HCT116 (cell line): ENCODE measurements around the gene CNTNAP2. TPM values are rescaled to one million over a fixed set of nuclear protein-coding genes. Genes with fewer than 3 reads are reported as not detected.

Source experiments
- ATAC-seq: fragments of 200-7000 bp; cut with Tn5 transposase; 2 replicates; pipeline ENCODE4 v1.9.1; 2020; ENCODE audit warnings: mild to moderate bottlenecking, moderate library complexity
- BruUV-seq: library from RNA; stranded (reverse); fragments of 400-500 nt; replicated peaks from 2 replicates; lab custom pipeline; 2021; lab: Mats Ljungman, UMichigan
- CTCF ChIA-PET: fragments of 300-600 bp; sonication (Branson Sonifier 250); formaldehyde crosslinking; loops from one replicate; lab custom pipeline; 2021; ENCODE audit warnings: antibody characterized with exemption; lab: Charles Lee
- POLR2A ChIA-PET: fragments of 300-600, 350-600 bp; sonication (Branson Sonifier 250); formaldehyde crosslinking; loops from one replicate; lab custom pipeline; 2021; ENCODE audit warnings: antibody characterized with exemption; lab: Charles Lee
- RAD21 ChIA-PET, 2 experiments: fragments of 300-600 bp; sonication (Branson Sonifier 250); formaldehyde crosslinking; loops; one replicate each; lab custom pipeline; 2023; ENCODE audit warnings: low total read pairs in 2 of 2; ENCODE audit not compliant: uncharacterized antibody in 2 of 2, unreplicated experiment in 2 of 2, low non-redundant PET in 1 of 2; lab: Charles Lee
- DNase-seq: peaks from one replicate; pipeline ENCODE4 v3.0.0-alpha.2; 2010; ENCODE audit warnings: low read depth, low spot score
- H2AFZ ChIP-seq: fragments of 200-600 bp; shearing (Covaris generic), sonication (generic); 2 replicates; pipeline ENCODE4 v1.6.1; 2017; ENCODE audit warnings: low read depth, mixed run types, mixed read lengths, antibody characterized with exemption, low read length; ENCODE audit not compliant: poor library complexity, severe bottlenecking
- H3K27ac ChIP-seq: 2 replicates; pipeline ENCODE4 v1.5.1; 2012; ENCODE audit warnings: low read depth, low read length
- H3K27me3 ChIP-seq: fragments of 200-600 bp; sonication (generic); 2 replicates; pipeline ENCODE4 v1.6.1; 2016; ENCODE audit warnings: mixed run types, low read length, mixed read lengths; ENCODE audit not compliant: insufficient read depth
- H3K36me3 ChIP-seq, 2 experiments: fragments of 200-500 bp in 1 of 2; fragments of 200-600 bp in 1 of 2; sonication (Bioruptor generic) in 1 of 2; sonication (generic) in 1 of 2; 2 replicates each; pipeline versions ENCODE4 v1.5.1 to v1.6.1; 2014 to 2016; ENCODE audit warnings: low read length in 2 of 2, inconsistent platforms in 1 of 2, mixed read lengths in 1 of 2, mixed run types in 1 of 2; ENCODE audit not compliant: insufficient read depth in 2 of 2, control insufficient read depth in 1 of 2
- H3K4me1 ChIP-seq, 2 experiments: fragments of 200-600 bp in 1 of 2; sonication (generic) in 1 of 2; 2 replicates each; pipeline versions ENCODE4 v1.5.1 to v1.6.1; 2012 to 2017; ENCODE audit warnings: low read length in 2 of 2, inconsistent platforms in 1 of 2, mild to moderate bottlenecking in 1 of 2, mixed read lengths in 1 of 2, mixed run types in 1 of 2, moderate library complexity in 1 of 2; ENCODE audit not compliant: insufficient read depth in 2 of 2, control insufficient read depth in 1 of 2
- H3K4me2 ChIP-seq: fragments of 200-600 bp; sonication (generic); 2 replicates; pipeline ENCODE4 v1.6.1; 2017; ENCODE audit warnings: mixed run types, low read length, mixed read lengths
- H3K4me3 ChIP-seq, 2 experiments: fragments of 200-600 bp in 1 of 2; sonication (generic) in 1 of 2; replicated peaks in 1 of 2; 2 replicates each; pipeline ENCODE4 v1.5.1; 2011 to 2016; ENCODE audit warnings: low read length in 2 of 2, control low read depth in 1 of 2, low read depth in 1 of 2, mild to moderate bottlenecking in 1 of 2, mixed read lengths in 1 of 2, mixed run types in 1 of 2
- H3K79me2 ChIP-seq: fragments of 200-600 bp; sonication (generic); 2 replicates; pipeline ENCODE4 v1.6.1; 2017; ENCODE audit warnings: mild to moderate bottlenecking, mixed run types, low read length, moderate library complexity, mixed read lengths; ENCODE audit not compliant: insufficient read depth
- H3K9ac ChIP-seq: fragments of 200-600 bp; sonication (generic); 2 replicates; pipeline ENCODE4 v1.6.1; 2016; ENCODE audit warnings: low read length, mixed read lengths
- H3K9me2 ChIP-seq: fragments of 200-600 bp; sonication (generic), shearing (Covaris generic); 2 replicates; pipeline ENCODE4 v1.6.1; 2017; ENCODE audit warnings: mixed run types, mild to moderate bottlenecking, moderate library complexity; ENCODE audit not compliant: insufficient read depth
- H3K9me3 ChIP-seq, 2 experiments: fragments of 200-500 bp in 1 of 2; fragments of 200-600 bp in 1 of 2; sonication (Bioruptor generic) in 1 of 2; sonication (generic) in 1 of 2; 2 replicates each; pipeline ENCODE4 v1.6.1; 2014 to 2017; ENCODE audit warnings: low read length in 2 of 2, mixed read lengths in 2 of 2, inconsistent platforms in 1 of 2, low read depth in 1 of 2, mild to moderate bottlenecking in 1 of 2, mixed run types in 1 of 2, moderate library complexity in 1 of 2; ENCODE audit not compliant: control insufficient read depth in 1 of 2, insufficient read depth in 1 of 2
- H4K20me1 ChIP-seq: fragments of 200-600 bp; sonication (generic), shearing (Covaris generic); 2 replicates; pipeline ENCODE4 v1.6.1; 2017; ENCODE audit warnings: mixed run types, mild to moderate bottlenecking, moderate library complexity; ENCODE audit not compliant: insufficient read depth
- ATF3 ChIP-seq: IDR thresholded peaks from 2 replicates; pipeline ENCODE4 v1.6.1; 2012
- CBX3 ChIP-seq: IDR thresholded peaks from 2 replicates; pipeline ENCODE4 v1.6.1; 2012; ENCODE audit warnings: low read depth
- CEBPB ChIP-seq: IDR thresholded peaks from 2 replicates; pipeline ENCODE4 v1.6.1; 2012; ENCODE audit warnings: low read depth
- EGR1 ChIP-seq: IDR thresholded peaks from 2 replicates; pipeline ENCODE4 v1.6.1; 2012; ENCODE audit warnings: low read depth
- ELF1 ChIP-seq: IDR thresholded peaks from 2 replicates; pipeline ENCODE4 v1.6.1; 2012; ENCODE audit warnings: low read depth, borderline replicate concordance
- EZH2 ChIP-seq: fragments of 200-600 bp; sonication (generic); IDR thresholded peaks from 2 replicates; pipeline ENCODE4 v1.6.1; 2017; ENCODE audit warnings: antibody characterized with exemption, mixed run types
- EZH2phosphoT487 ChIP-seq: fragments of 200-600 bp; IDR thresholded peaks from 2 replicates; pipeline ENCODE4 v1.6.1; 2018; ENCODE audit warnings: antibody characterized with exemption, borderline replicate concordance
- FOSL1 ChIP-seq: IDR thresholded peaks from 2 replicates; pipeline ENCODE4 v1.6.1; 2012; ENCODE audit warnings: low read depth
- JUND ChIP-seq: IDR thresholded peaks from 2 replicates; pipeline ENCODE4 v1.6.1; 2012
- POLR2A ChIP-seq: IDR thresholded peaks from 2 replicates; pipeline ENCODE4 v1.7.0; 2011; ENCODE audit warnings: borderline replicate concordance; ENCODE audit not compliant: insufficient read depth, insufficient read length; ENCODE audit errors: extremely low read depth
- POLR2AphosphoS5 ChIP-seq: IDR thresholded peaks from 2 replicates; pipeline ENCODE4 v1.6.1; 2011; ENCODE audit warnings: mild to moderate bottlenecking, low read depth, low read length, moderate library complexity
- RAD21 ChIP-seq: IDR thresholded peaks from 2 replicates; pipeline ENCODE4 v1.6.1; 2012; ENCODE audit warnings: low read depth, mild to moderate bottlenecking
- SP1 ChIP-seq: IDR thresholded peaks from 2 replicates; pipeline ENCODE4 v1.6.1; 2012; ENCODE audit warnings: low read depth
- SRF ChIP-seq: IDR thresholded peaks from 2 replicates; pipeline ENCODE4 v1.6.1; 2012; ENCODE audit warnings: low read depth
- TCF7L2 ChIP-seq: IDR thresholded peaks from 2 replicates; pipeline ENCODE4 v1.7.0; 2011; ENCODE audit warnings: borderline replicate concordance, inconsistent platforms; ENCODE audit not compliant: insufficient read depth, insufficient read length; ENCODE audit errors: extremely low read depth
- YY1 ChIP-seq: IDR thresholded peaks from 2 replicates; pipeline ENCODE4 v1.6.1; 2011; ENCODE audit warnings: low read length, low read depth, moderate library complexity, mild to moderate bottlenecking; ENCODE audit not compliant: insufficient replicate concordance; ENCODE audit errors: extremely low read depth
- ZFX ChIP-seq: fragments of 450-650 bp; IDR thresholded peaks from 2 replicates; pipeline ENCODE4 v1.6.1; 2017
- ZNF274 ChIP-seq: fragments of 200-500 bp; sonication (Bioruptor generic); IDR thresholded peaks from 2 replicates; pipeline ENCODE4 v1.6.1; 2014; ENCODE audit warnings: mild to moderate bottlenecking, low read depth, low read length, inconsistent platforms
- intact Hi-C: fragments of 100-400 bp; cut with micrococcal nuclease; formaldehyde crosslinking; loops from 2 replicates; pipeline ENCODE4 v1.10.0; 2022
- total RNA-seq: library from RNA; stranded (reverse); gene quantifications from one replicate; pipeline ENCODE4 v1.2.1, GENCODE V29; 2021; ENCODE audit not compliant: unreplicated experiment
- TF ChIP-seq, protein P1 (sequence below), 3 experiments: fragments of 200-600 bp in 1 of 3; sonication (generic) in 1 of 3; IDR thresholded peaks in 2 of 3; conservative IDR thresholded peaks in 1 of 3; 2 replicates each; pipeline ENCODE4 v1.5.1; 2012 to 2017; ENCODE audit warnings: low read depth in 2 of 3, low read length in 2 of 3, antibody characterized with exemption in 1 of 3, borderline replicate concordance in 1 of 3, control low read depth in 1 of 3, mild to moderate bottlenecking in 1 of 3, mixed read lengths in 1 of 3, mixed run types in 1 of 3, moderate library complexity in 1 of 3; ENCODE audit not compliant: insufficient read depth in 1 of 3
- TF ChIP-seq, protein P2 (sequence below): IDR thresholded peaks from 2 replicates; pipeline ENCODE4 v1.6.1; 2011; ENCODE audit warnings: mild to moderate bottlenecking, low read length, moderate library complexity; ENCODE audit not compliant: insufficient replicate concordance; ENCODE audit errors: extremely low read depth

CNTNAP2 gene
- total RNA-seq, 1 experiment from 2014 or later: 0.37 TPM

GRCh38 chr7:147611431-147611830 is 1494.8 kb downstream of the CNTNAP2 start:
- ChIA-PET POLR2A (no interaction called here), CTCF (no interaction called here), RAD21 (no interaction called here)
- peaks cover 8 to 14% of the 10 kb centered on the region in 2 experiments; a peak in 2 of 4 replicates for H3K9me3 ChIP-seq
- H3K9ac ChIP-seq: no peak overlapping the region
- no TSS peak for BruUV-seq
- DNase-seq: no peak
- intact Hi-C loops: no loop called here
- no peaks in the 10 kb centered on the region for H3K9me2 ChIP-seq
- no peaks in the 10 kb centered on the region; a peak in 1 of 4 replicates for H3K36me3 ChIP-seq
- no peak for ATAC-seq
- no peak overlapping the region for H3K4me3 ChIP-seq
- H3K4me1 ChIP-seq: no peaks in the 10 kb centered on the region
- no peak for TF ChIP-seq POLR2A
- no peak for TF ChIP-seq EZH2phosphoT487
- no peak for TF ChIP-seq EZH2
- TF ChIP-seq CBX3: no peak
- TF ChIP-seq, protein P1, sequence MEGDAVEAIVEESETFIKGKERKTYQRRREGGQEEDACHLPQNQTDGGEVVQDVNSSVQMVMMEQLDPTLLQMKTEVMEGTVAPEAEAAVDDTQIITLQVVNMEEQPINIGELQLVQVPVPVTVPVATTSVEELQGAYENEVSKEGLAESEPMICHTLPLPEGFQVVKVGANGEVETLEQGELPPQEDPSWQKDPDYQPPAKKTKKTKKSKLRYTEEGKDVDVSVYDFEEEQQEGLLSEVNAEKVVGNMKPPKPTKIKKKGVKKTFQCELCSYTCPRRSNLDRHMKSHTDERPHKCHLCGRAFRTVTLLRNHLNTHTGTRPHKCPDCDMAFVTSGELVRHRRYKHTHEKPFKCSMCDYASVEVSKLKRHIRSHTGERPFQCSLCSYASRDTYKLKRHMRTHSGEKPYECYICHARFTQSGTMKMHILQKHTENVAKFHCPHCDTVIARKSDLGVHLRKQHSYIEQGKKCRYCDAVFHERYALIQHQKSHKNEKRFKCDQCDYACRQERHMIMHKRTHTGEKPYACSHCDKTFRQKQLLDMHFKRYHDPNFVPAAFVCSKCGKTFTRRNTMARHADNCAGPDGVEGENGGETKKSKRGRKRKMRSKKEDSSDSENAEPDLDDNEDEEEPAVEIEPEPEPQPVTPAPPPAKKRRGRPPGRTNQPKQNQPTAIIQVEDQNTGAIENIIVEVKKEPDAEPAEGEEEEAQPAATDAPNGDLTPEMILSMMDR (IDR thresholded peaks at IDR 0.05 in 2 of 3, conservative IDR thresholded peaks at IDR 0.05 in 1 of 3; ENCODE audit: borderline replicate concordance in 1 of 3, insufficient read depth in 1 of 3, low read depth in 2 of 3, low read length in 2 of 3): no peak
- TF ChIP-seq, protein P2, sequence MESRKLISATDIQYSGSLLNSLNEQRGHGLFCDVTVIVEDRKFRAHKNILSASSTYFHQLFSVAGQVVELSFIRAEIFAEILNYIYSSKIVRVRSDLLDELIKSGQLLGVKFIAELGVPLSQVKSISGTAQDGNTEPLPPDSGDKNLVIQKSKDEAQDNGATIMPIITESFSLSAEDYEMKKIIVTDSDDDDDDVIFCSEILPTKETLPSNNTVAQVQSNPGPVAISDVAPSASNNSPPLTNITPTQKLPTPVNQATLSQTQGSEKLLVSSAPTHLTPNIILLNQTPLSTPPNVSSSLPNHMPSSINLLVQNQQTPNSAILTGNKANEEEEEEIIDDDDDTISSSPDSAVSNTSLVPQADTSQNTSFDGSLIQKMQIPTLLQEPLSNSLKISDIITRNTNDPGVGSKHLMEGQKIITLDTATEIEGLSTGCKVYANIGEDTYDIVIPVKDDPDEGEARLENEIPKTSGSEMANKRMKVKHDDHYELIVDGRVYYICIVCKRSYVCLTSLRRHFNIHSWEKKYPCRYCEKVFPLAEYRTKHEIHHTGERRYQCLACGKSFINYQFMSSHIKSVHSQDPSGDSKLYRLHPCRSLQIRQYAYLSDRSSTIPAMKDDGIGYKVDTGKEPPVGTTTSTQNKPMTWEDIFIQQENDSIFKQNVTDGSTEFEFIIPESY: no peak
- TF ChIP-seq EGR1: no peak
- no peak for TF ChIP-seq POLR2AphosphoS5
- no peak for TF ChIP-seq FOSL1
- no peak for TF ChIP-seq ELF1
- no peak for TF ChIP-seq ZFX
- TF ChIP-seq YY1: no peak
- TF ChIP-seq RAD21: no peak
- TF ChIP-seq SP1: no peak
- no peak for TF ChIP-seq SRF
- TF ChIP-seq ZNF274: no peak
- no peak for TF ChIP-seq TCF7L2
- TF ChIP-seq JUND: no peak
- TF ChIP-seq CEBPB: no peak
- TF ChIP-seq ATF3: no peak
- H4K20me1 ChIP-seq: no peaks in the 10 kb centered on the region
- H3K27ac ChIP-seq: no peak overlapping the region
- no peak overlapping the region for H2AFZ ChIP-seq
- no peaks in the 10 kb centered on the region for H3K27me3 ChIP-seq
- H3K4me2 ChIP-seq: no peak overlapping the region
- no peaks in the 10 kb centered on the region for H3K79me2 ChIP-seq
